Lower leg skin (tissue), 3 donors: ENCODE data around the gene KRT84.

ENCODE experiments used
- CTCF ChIP-seq, 3 donors: fragments of 450-650 bp; IDR thresholded peaks; one replicate each; pipeline ENCODE4 v1.5.1; 2016; ENCODE audit warnings: antibody characterized with exemption in 3 of 3, mild to moderate bottlenecking in 3 of 3, moderate library complexity in 2 of 3
- POLR2A ChIP-seq, 2 donors: fragments of 450-650 bp; IDR thresholded peaks; one replicate each; pipeline ENCODE4 v1.6.1; 2016 to 2017; ENCODE audit warnings: antibody characterized with exemption in 2 of 2, mild to moderate bottlenecking in 1 of 2, moderate library complexity in 1 of 2

DNA sequence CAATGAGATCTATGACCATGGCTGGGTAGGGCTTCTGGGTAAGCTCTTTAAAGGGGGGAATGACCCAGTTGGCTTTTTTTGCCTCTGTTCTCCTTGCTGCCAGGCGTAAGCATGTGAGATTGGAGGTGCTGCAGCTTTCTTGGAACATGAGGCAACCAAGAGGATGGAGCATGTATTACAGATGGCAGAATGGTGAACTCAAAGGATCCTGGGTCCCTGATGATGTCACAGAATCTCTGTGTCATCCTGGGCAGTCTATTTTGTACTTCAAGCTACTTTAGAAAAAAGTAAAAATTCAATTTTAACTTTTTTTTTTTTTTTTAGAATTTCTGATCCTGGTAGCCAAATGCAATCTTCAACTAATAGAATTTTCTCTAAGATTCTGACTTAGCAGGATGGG lies 12.7 kb upstream of the KRT84 start:
- TF ChIP-seq CTCF (IDR thresholded peaks at IDR 0.05): no peak
- TF ChIP-seq POLR2A (IDR thresholded peaks at IDR 0.05): no peak
